CD4-positive, alpha-beta T cell (primary cell): ENCODE results near the gene IL4I1. TPM values are rescaled to one million over a fixed set of nuclear protein-coding genes. Genes with fewer than 3 reads are reported as not detected.

Experiments
- ATAC-seq: fragments of 200-7000 bp; cut with Tn5 transposase; one replicate; pipeline ENCODE4 v1.10.0; 2022; ENCODE audit warnings: mild to moderate bottlenecking; ENCODE audit not compliant: poor library complexity
- CTCF ChIA-PET: fragments of 350-600 bp; sonication (Branson Sonifier 250); formaldehyde crosslinking; loops from one replicate; lab custom pipeline; 2021; ENCODE audit warnings: antibody characterized with exemption, inconsistent platforms; lab: Charles Lee
- POLR2A ChIA-PET: fragments of 350-600 bp; sonication (Branson Sonifier 250); formaldehyde crosslinking; loops from one replicate; lab custom pipeline; 2021; ENCODE audit warnings: antibody characterized with exemption, inconsistent platforms; lab: Charles Lee
- DNase-seq, 14 experiments: peaks; one replicate each; pipeline ENCODE4 v3.0.0-alpha.2; 2013 to 2020; ENCODE audit warnings: mixed read lengths in 2 of 14
- H3K27ac ChIP-seq, 2 donors: one replicate each; pipeline versions ENCODE4 v1.5.1 to v1.7.0; 2013; ENCODE audit warnings: low read length in 2 of 2, low read depth in 1 of 2, mild to moderate bottlenecking in 1 of 2
- H3K27me3 ChIP-seq, 2 experiments: 1 replicate in 1 of 2; 2 replicates in 1 of 2; pipeline versions ENCODE4 v1.6.1 to v1.7.0; 2013; ENCODE audit warnings: low read length in 2 of 2, control low read depth in 1 of 2, mild to moderate bottlenecking in 1 of 2, moderate library complexity in 1 of 2; ENCODE audit not compliant: insufficient read depth in 2 of 2, control insufficient read depth in 1 of 2
- H3K36me3 ChIP-seq: one replicate; pipeline ENCODE4 v1.6.1; 2013; ENCODE audit warnings: low read length, control low read depth; ENCODE audit not compliant: insufficient read depth
- H3K4me1 ChIP-seq: one replicate; pipeline ENCODE4 v1.6.1; 2013; ENCODE audit warnings: low read length, control low read depth; ENCODE audit not compliant: insufficient read depth
- H3K4me3 ChIP-seq: one replicate; pipeline ENCODE4 v1.5.1; 2013; ENCODE audit warnings: mild to moderate bottlenecking, low read length, moderate library complexity
- H3K9me3 ChIP-seq, 2 experiments: 1 replicate in 1 of 2; 2 replicates in 1 of 2; pipeline versions ENCODE4 v1.6.1 to v1.7.0; 2013; ENCODE audit warnings: low read length in 2 of 2, mild to moderate bottlenecking in 2 of 2, control low read depth in 1 of 2, moderate library complexity in 1 of 2; ENCODE audit not compliant: control insufficient read depth in 1 of 2, insufficient read depth in 1 of 2
- H3K27ac Mint-ChIP-seq: one replicate; pipeline ENCODE4 v1.8.0; 2020; ENCODE audit warnings: mixed read lengths
- H3K27me3 Mint-ChIP-seq: one replicate; pipeline ENCODE4 v1.8.0; 2021; ENCODE audit warnings: mixed read lengths
- H3K36me3 Mint-ChIP-seq: one replicate; pipeline ENCODE4 v1.8.0; 2021; ENCODE audit warnings: low read depth, mixed read lengths
- H3K4me1 Mint-ChIP-seq: one replicate; pipeline ENCODE4 v1.8.0; 2021; ENCODE audit warnings: low read depth, mixed read lengths
- H3K4me3 Mint-ChIP-seq: one replicate; pipeline ENCODE4 v1.8.0; 2020; ENCODE audit warnings: mild to moderate bottlenecking, mixed read lengths
- H3K9me3 Mint-ChIP-seq: one replicate; pipeline ENCODE4 v1.8.0; 2020; ENCODE audit warnings: mixed read lengths
- intact Hi-C, 2 experiments: fragments of 100-400 bp; cut with DNase I in 1 of 2; cut with micrococcal nuclease in 1 of 2; formaldehyde crosslinking; loops; one replicate each; pipeline versions ENCODE4 v1.15.1 to v1.9.0; 2023 to 2025; cut with DNase I, micrococcal nuclease
- total RNA-seq, 174 experiments: library from RNA in 2 of 174; stranded (reverse) in 2 of 174; gene quantifications; one replicate each; pipeline ENCODE4 v1.2.3 and lab custom pipeline; 2021 to 2026
- TF ChIP-seq, protein P1 (sequence below): fragments of 200-600 bp; IDR thresholded peaks from one replicate; pipeline ENCODE4 v1.8.0; 2022; ENCODE audit warnings: antibody characterized with exemption, mild to moderate bottlenecking

IL4I1 gene
- total RNA-seq, 2 experiments from 2014 or later: 4.7 to 5.4 TPM

DNA sequence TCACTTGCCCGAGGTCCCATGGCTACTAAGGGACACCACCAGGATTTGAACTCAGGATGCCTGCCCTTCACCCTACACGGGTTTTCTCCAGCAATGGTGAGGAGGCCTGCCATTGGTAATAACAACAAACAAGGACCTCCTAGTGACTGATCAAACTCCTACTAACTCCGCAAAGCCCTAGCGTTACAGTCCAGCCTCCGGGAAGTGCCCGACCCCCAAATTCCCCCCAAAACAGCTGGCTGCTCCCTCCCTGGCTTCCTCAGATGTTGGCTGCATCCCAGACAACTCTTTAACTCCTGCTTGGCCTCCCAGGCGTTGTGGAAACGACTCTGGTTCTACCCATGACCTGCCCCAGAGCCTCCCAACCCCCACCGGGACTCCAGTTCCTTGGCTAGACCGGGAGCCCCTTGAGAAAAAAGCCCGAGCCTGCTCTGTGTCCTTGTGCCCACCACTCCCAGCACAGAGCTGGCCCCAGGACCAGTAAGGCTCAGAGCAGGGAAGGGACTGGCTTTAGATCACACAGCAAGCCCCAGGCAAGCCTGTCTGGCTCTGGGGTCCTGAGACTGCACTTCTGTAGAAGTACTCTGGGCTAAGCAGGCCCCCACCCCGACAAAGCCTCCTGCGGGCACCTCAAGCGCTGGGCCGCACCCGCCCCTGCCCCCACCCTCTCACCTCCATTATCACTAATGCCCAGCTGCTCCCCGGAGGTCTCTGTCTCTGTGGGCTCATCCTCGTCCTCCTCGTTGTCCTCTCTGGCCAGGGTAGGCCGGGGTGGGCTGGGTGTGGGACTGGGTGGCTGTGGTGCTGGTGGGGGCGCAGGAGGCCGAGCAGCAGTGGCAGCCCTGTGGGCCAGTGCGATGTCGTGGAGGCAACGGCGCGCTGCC, 24.2 kb downstream of the IL4I1 start:
- intact Hi-C loops: loop anchor here in 1 of 2 experiments (10.0 kb wide), 1 partner anchor 1238 kb away; the partner anchor contains the start of gene DBP
- peak overlapping the region; percentile 71 for H3K4me3 Mint-ChIP-seq
- no peaks in the 10 kb centered on the region for H3K27me3 Mint-ChIP-seq
- H3K36me3 ChIP-seq: peaks cover 4% of the 10 kb centered on the region
- TF ChIP-seq, protein P1, sequence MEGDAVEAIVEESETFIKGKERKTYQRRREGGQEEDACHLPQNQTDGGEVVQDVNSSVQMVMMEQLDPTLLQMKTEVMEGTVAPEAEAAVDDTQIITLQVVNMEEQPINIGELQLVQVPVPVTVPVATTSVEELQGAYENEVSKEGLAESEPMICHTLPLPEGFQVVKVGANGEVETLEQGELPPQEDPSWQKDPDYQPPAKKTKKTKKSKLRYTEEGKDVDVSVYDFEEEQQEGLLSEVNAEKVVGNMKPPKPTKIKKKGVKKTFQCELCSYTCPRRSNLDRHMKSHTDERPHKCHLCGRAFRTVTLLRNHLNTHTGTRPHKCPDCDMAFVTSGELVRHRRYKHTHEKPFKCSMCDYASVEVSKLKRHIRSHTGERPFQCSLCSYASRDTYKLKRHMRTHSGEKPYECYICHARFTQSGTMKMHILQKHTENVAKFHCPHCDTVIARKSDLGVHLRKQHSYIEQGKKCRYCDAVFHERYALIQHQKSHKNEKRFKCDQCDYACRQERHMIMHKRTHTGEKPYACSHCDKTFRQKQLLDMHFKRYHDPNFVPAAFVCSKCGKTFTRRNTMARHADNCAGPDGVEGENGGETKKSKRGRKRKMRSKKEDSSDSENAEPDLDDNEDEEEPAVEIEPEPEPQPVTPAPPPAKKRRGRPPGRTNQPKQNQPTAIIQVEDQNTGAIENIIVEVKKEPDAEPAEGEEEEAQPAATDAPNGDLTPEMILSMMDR: no peak
- DNase-seq (no peak), ATAC-seq (no peak)
- H3K4me3 ChIP-seq: no peak overlapping the region
- H3K9me3 ChIP-seq: peaks cover 0 to 7% of the 10 kb centered on the region in 2 experiments
- H3K36me3 Mint-ChIP-seq: peaks cover 4% of the 10 kb centered on the region
- H3K9me3 Mint-ChIP-seq: no peaks in the 10 kb centered on the region
- ChIA-PET CTCF (no interaction called here), POLR2A (no interaction called here)
- H3K4me1 Mint-ChIP-seq: peaks cover 21% of the 10 kb centered on the region
- peaks cover 50% of the 10 kb centered on the region for H3K4me1 ChIP-seq
- no peak overlapping the region for H3K27ac ChIP-seq
- peak overlapping the region; percentile 40 for H3K27ac Mint-ChIP-seq
- no peaks in the 10 kb centered on the region for H3K27me3 ChIP-seq

GRCh38 chr19:49871349-49871985, 25.2 kb downstream of the IL4I1 start:
- no peak for ATAC-seq
- Mint-ChIP-seq H3K4me1 (peaks cover 31% of the 10 kb centered on the region), H3K27ac (peak overlapping the region; percentile 40), H3K27me3 (no peaks in the 10 kb centered on the region), H3K4me3 (peak overlapping the region; percentile 78), H3K36me3 (peaks cover 7% of the 10 kb centered on the region), H3K9me3 (no peaks in the 10 kb centered on the region)
- intact Hi-C loops: loop anchor here in 1 of 2 experiments (10.0 kb wide), 1 partner anchor 1237 kb away; the partner anchor contains the start of gene DBP
- no peak for DNase-seq
- H3K27ac ChIP-seq: no peak overlapping the region
- ChIA-PET CTCF (no interaction called here), POLR2A (no interaction called here)
- H3K9me3 ChIP-seq: peaks cover 0 to 7% of the 10 kb centered on the region in 2 experiments
- H3K4me3 ChIP-seq: no peak overlapping the region
- TF ChIP-seq, protein P1: no peak
- H3K4me1 ChIP-seq: peaks cover 60% of the 10 kb centered on the region
- H3K36me3 ChIP-seq: peaks cover 4% of the 10 kb centered on the region
- H3K27me3 ChIP-seq: no peaks in the 10 kb centered on the region

DNA sequence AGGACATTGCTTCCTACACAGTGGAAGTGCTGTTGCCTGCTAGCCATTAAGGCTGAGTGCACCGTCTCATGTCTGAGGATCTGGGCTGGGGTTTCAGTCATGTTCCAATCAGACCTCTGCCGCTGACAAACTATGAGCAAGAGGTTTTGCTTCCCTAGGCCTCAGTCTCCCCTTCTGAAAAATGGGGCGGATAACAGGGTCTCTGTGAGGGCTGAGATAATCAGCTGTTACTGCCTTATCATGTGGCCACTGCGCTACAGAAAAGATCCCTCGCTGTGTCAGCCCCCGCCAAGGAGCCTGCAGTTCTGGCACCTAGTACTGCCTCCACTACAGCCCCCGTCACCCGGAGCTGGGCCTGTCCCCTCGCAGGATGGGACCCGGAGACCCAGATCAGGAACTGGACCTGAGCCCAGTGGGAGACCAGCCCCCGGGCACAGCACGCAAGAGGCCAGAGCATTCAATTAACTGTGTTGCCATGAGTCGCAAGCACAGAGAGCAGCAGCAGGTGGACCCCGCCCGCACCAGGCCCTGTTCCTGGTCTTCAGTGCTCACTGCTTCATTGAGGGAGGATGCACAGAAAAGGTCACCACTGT, 26.3 kb downstream of the IL4I1 start:
- Histone ChIP-seq H3K4me3 (peak overlapping the region; percentile 61), H3K4me1 (peaks cover 64% of the 10 kb centered on the region), H3K27me3 (no peaks in the 10 kb centered on the region), H3K36me3 (peaks cover 4% of the 10 kb centered on the region), H3K27ac (peak overlapping the region; percentile 68 to 76), H3K9me3 (peaks cover 0 to 7% of the 10 kb centered on the region in 2 experiments)
- peaks cover 17% of the 10 kb centered on the region for H3K36me3 Mint-ChIP-seq
- no peak for DNase-seq
- CTCF ChIA-PET: no interaction called here
- intact Hi-C loops: loop anchor here in 1 of 2 experiments (10.0 kb wide), 1 partner anchor 1236 kb away; the partner anchor contains the start of gene DBP
- ATAC-seq: no peak
- H3K27ac Mint-ChIP-seq: no peak overlapping the region
- H3K4me3 Mint-ChIP-seq: peak overlapping the region; percentile 78
- POLR2A ChIA-PET: interaction anchor here (0.9 to 4.4 kb wide), 3 partner anchors 15 to 57 kb away, joined by 3 to 75 read pairs (median 14); partner anchors contain the start of genes FUZ and PTOV1
- H3K4me1 Mint-ChIP-seq: peaks cover 36% of the 10 kb centered on the region
- no peaks in the 10 kb centered on the region for H3K27me3 Mint-ChIP-seq
- TF ChIP-seq, protein P1: no peak
- H3K9me3 Mint-ChIP-seq: no peaks in the 10 kb centered on the region
